ENCODE results near the gene SPOCK1. TPM values are rescaled to one million over a fixed set of nuclear protein-coding genes. Genes with fewer than 3 reads are reported as not detected.

The SPOCK1 gene
- total and polyA plus RNA-seq, 4 donors = 0.48 to 4.5 (median 0.69) TPM

DNA sequence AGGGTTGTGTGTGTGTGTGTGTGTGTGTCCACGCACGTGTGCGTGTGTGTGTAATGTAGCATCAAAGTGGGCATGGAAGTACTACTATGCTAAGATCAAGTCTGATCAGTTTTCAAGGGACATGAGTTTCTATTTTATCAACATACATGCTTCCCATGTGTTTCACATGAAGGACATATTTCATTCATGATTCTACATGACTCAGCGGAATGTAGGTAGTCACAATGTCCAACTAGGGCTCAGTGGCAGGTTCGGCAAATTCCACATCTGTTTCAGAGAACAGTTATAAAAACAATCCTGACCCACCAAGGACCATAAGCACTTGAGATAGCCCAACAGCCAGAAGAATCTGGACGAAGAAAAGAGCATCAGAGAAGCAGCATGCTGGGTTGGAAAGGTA lies 148.3 kb downstream of the SPOCK1 start:
- Histone ChIP-seq H3K9ac (ENCODE audit: insufficient read depth in 1 of 2, low read length in 2 of 2) (no peak overlapping the region), H3K4me1 (ENCODE audit: control insufficient read depth in 5 of 5, insufficient read depth in 5 of 5, low read length in 5 of 5) (no peaks in the 10 kb centered on the region), H3K9me3 (ENCODE audit: control insufficient read depth in 4 of 4, insufficient read depth in 3 of 4, low read length in 3 of 4) (peaks cover 0 to 4% (median 0%) of the 10 kb centered on the region in 4 donors), H3K27me3 (ENCODE audit: control insufficient read depth in 3 of 3, insufficient read depth in 3 of 3, low read length in 2 of 3) (peaks cover 0 to 20% (median 0%) of the 10 kb centered on the region in 3 donors), H3K27ac (ENCODE audit: low read depth in 1 of 2, low read length in 1 of 2) (no peak overlapping the region), H3K4me3 (no peak overlapping the region), H3K36me3 (ENCODE audit: control insufficient read depth in 4 of 4, insufficient read depth in 4 of 4, low read length in 4 of 4) (no peaks in the 10 kb centered on the region)
- 72 to 93% methylated on average over 6 of the region's 6 CpGs for WGBS, 2 donors
- DNase-seq = no peak
- TF ChIP-seq, protein P1, sequence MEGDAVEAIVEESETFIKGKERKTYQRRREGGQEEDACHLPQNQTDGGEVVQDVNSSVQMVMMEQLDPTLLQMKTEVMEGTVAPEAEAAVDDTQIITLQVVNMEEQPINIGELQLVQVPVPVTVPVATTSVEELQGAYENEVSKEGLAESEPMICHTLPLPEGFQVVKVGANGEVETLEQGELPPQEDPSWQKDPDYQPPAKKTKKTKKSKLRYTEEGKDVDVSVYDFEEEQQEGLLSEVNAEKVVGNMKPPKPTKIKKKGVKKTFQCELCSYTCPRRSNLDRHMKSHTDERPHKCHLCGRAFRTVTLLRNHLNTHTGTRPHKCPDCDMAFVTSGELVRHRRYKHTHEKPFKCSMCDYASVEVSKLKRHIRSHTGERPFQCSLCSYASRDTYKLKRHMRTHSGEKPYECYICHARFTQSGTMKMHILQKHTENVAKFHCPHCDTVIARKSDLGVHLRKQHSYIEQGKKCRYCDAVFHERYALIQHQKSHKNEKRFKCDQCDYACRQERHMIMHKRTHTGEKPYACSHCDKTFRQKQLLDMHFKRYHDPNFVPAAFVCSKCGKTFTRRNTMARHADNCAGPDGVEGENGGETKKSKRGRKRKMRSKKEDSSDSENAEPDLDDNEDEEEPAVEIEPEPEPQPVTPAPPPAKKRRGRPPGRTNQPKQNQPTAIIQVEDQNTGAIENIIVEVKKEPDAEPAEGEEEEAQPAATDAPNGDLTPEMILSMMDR (IDR thresholded peaks at IDR 0.05; ENCODE audit: control extremely low read depth, extremely low read depth) = no peak
- no peak for ATAC-seq (ENCODE audit: insufficient read depth, low FRiP score)

- no peak overlapping the region for H3K9ac ChIP-seq (ENCODE audit: insufficient read depth in 1 of 2, low read length in 2 of 2)
- peaks cover 0 to 13% (median 0%) of the 10 kb centered on the region in 3 donors for H3K27me3 ChIP-seq (ENCODE audit: control insufficient read depth in 3 of 3, insufficient read depth in 3 of 3, low read length in 2 of 3)
- 66 to 86% methylated on average over 3 of the region's 3 CpGs for WGBS, 2 donors
- no peak overlapping the region for H3K4me3 ChIP-seq
- ATAC-seq (ENCODE audit: insufficient read depth, low FRiP score) (no peak), DNase-seq (no peak)
- peaks cover 0 to 4% (median 0%) of the 10 kb centered on the region in 5 donors for H3K4me1 ChIP-seq (ENCODE audit: control insufficient read depth in 5 of 5, insufficient read depth in 5 of 5, low read length in 5 of 5)
- no peaks in the 10 kb centered on the region for H3K36me3 ChIP-seq (ENCODE audit: control insufficient read depth in 4 of 4, insufficient read depth in 4 of 4, low read length in 4 of 4)
- TF ChIP-seq, protein P1 (IDR thresholded peaks at IDR 0.05; ENCODE audit: control extremely low read depth, extremely low read depth) = no peak
- peaks cover 0 to 3% (median 0%) of the 10 kb centered on the region in 4 donors for H3K9me3 ChIP-seq (ENCODE audit: control insufficient read depth in 4 of 4, insufficient read depth in 3 of 4, low read length in 3 of 4)
- no peak overlapping the region for H3K27ac ChIP-seq (ENCODE audit: low read depth in 1 of 2, low read length in 1 of 2)
Measured at GRCh38 chr5:137348759-137349158, 150.4 kb downstream of the SPOCK1 start.

DNA sequence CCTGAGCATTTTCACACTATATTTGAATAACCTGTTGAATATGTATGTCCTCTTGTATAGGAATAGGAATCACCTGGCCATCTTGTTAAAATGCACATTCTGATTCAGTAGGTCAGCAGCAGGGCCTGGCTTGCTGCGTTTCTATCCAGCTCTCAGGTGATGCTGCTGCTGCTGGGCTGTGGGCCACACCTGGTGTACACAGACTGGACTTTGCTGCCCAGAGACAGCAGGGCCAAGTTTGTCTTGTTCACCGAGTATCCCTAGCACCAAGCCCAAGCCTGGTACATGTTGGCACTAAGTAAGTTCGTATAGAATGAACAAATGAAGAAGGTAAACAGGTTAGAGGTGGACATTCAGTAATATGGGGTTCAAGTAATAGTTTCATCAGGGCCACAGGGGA lies 151.3 kb downstream of the SPOCK1 start:
- Histone ChIP-seq H3K9me3 (ENCODE audit: control insufficient read depth in 4 of 4, insufficient read depth in 3 of 4, low read length in 3 of 4) (peaks cover 0 to 3% (median 0%) of the 10 kb centered on the region in 4 donors), H3K4me3 (no peak overlapping the region), H3K36me3 (ENCODE audit: control insufficient read depth in 4 of 4, insufficient read depth in 4 of 4, low read length in 4 of 4) (no peaks in the 10 kb centered on the region), H3K4me1 (ENCODE audit: control insufficient read depth in 5 of 5, insufficient read depth in 5 of 5, low read length in 5 of 5) (peaks cover 0 to 4% (median 0%) of the 10 kb centered on the region in 5 donors), H3K27me3 (ENCODE audit: control insufficient read depth in 3 of 3, insufficient read depth in 3 of 3, low read length in 2 of 3) (peaks cover 0 to 12% (median 0%) of the 10 kb centered on the region in 3 donors), H3K27ac (ENCODE audit: low read depth in 1 of 2, low read length in 1 of 2) (no peak overlapping the region), H3K9ac (ENCODE audit: insufficient read depth in 1 of 2, low read length in 2 of 2) (no peak overlapping the region)
- ATAC-seq (ENCODE audit: insufficient read depth, low FRiP score) = no peak
- DNase-seq = no peak
- 74 to 92% methylated on average over 3 of the region's 3 CpGs for WGBS, 2 donors
- TF ChIP-seq, protein P1 (IDR thresholded peaks at IDR 0.05; ENCODE audit: control extremely low read depth, extremely low read depth) = no peak

DNA sequence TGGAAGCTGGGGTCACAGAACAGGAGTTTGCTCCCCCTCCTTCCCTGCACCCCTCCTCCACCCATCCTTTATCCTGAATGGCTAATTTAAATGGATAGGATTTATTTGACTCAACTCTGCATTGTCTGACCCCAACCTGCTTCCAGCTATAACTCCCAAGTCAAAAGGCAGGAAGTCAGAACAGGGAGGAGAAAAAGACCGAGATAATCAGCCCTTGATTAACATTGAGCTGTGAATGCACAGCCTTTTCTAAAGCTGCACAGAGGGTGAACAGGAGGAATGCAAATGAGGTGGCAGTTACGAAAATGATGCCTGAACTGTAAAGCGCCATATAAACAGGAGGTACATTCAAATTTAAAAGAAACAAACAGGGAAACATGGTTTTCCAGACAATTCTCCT lies 152.8 kb downstream of the SPOCK1 start:
- H3K36me3 ChIP-seq (ENCODE audit: control insufficient read depth in 4 of 4, insufficient read depth in 4 of 4, low read length in 4 of 4) = no peaks in the 10 kb centered on the region
- H3K9ac ChIP-seq (ENCODE audit: insufficient read depth in 1 of 2, low read length in 2 of 2) = no peak overlapping the region
- 67 to 79% methylated on average over 3 of the region's 3 CpGs for WGBS, 2 donors
- H3K27ac ChIP-seq (ENCODE audit: low read depth in 1 of 2, low read length in 1 of 2) = no peak overlapping the region
- no peaks in the 10 kb centered on the region for H3K27me3 ChIP-seq (ENCODE audit: control insufficient read depth in 3 of 3, insufficient read depth in 3 of 3, low read length in 2 of 3)
- DNase-seq (no peak), ATAC-seq (ENCODE audit: insufficient read depth, low FRiP score) (no peak)
- peaks cover 0 to 4% (median 0%) of the 10 kb centered on the region in 5 donors for H3K4me1 ChIP-seq (ENCODE audit: control insufficient read depth in 5 of 5, insufficient read depth in 5 of 5, low read length in 5 of 5)
- peaks cover 0 to 3% (median 0%) of the 10 kb centered on the region in 4 donors for H3K9me3 ChIP-seq (ENCODE audit: control insufficient read depth in 4 of 4, insufficient read depth in 3 of 4, low read length in 3 of 4)
- no peak overlapping the region for H3K4me3 ChIP-seq
- TF ChIP-seq, protein P1 (IDR thresholded peaks at IDR 0.05; ENCODE audit: control extremely low read depth, extremely low read depth) = no peak
